Cerebellar cortex (tissue), 1 donor: ENCODE data around the gene KRTAP4-11.
"Not testable (repeated sequence)": the region's sequence is repeated elsewhere in the genome, so short reads cannot be mapped to it uniquely, and the experiment has no call there.

Experiments
- DNase-seq: peaks from one replicate; pipeline ENCODE4 v3.0.0-alpha.2; 2015; ENCODE audit warnings: low spot score

KRTAP4-11 gene

GRCh38 chr17:41117846-41118386 is at the start of gene KRTAP4-11:
Gene KRTAP4-11, minus strand, starts transcription at chr17:41118373. Its CDS starts 58 bp downstream, at chr17:41118315.
- not testable (repeated sequence) for DNase-seq

GRCh38 chr17:41167561-41167960 is 49.4 kb upstream of the KRTAP4-11 start:
- no peak for DNase-seq

DNA sequence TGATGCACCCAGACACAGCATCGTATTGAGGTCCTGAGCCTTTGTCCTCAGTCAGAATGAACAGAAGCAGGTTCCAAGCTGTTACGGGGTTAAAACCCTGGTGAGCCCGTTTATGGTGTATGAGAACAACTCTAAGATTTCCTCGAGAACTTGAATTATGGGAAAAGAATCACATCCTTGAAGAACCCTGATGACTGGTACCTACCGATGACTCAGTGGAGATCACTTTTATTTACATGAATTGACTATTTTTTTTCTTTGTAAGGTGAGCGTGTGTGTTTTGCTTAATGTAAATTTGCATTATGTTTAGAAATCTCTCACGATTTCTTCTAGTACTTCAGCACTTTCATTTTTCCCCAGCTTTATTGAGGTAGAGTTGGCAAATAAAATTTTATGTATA is 45.7 kb upstream of the KRTAP4-11 start:
- DNase-seq = no peak

DNA sequence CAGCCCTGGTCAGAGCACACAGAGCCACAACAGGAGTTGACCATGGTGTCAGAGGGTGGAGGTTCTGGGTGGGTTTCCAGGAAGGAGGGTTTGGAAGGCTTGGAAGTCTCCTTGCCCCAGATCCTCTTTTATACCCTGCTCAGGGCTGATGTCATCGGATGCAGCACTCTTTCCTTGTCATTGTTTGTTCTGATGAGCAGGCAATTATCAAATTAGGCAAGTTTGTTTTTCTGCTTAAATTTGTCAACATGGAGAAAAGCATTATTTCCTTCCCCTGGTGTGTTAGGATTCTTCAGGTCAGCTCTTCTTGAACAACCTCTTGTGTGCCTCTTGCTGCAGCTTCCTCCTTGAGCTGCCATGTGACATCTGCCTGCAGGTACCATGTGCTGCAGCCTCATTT is 42.5 kb upstream of the KRTAP4-11 start, which contains the start of gene KRTAP4-4:
Gene KRTAP4-4 (minus strand): TSS at position 101 of the 400 bp plus-strand sequence. CDS start 57 bp downstream, at position 44.
- no peak for DNase-seq

DNA sequence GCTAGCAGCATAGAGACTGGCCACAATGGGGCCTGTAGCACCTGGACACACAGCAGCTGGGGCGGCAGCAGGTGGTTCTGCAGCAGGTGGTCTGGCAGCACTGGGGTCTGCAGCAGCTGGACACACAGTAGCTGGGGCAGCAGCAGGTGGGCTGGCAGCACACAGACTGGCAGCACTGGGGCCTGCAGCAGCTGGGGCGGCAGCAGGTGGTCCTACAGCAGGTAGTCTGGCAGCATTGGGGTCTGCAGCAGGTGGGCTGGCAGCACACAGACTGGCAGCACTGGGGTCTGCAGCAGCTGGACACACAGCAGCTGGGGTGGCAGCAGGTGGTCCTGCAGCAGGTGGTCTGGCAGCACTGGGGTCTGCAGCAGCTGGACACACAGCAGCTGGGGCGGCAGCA is 42.0 kb upstream of the KRTAP4-11 start:
- not testable (repeated sequence) for DNase-seq

- DNase-seq = no peak
Measured at GRCh38 chr17:41153856-41154255, 35.7 kb upstream of the KRTAP4-11 start.

DNA sequence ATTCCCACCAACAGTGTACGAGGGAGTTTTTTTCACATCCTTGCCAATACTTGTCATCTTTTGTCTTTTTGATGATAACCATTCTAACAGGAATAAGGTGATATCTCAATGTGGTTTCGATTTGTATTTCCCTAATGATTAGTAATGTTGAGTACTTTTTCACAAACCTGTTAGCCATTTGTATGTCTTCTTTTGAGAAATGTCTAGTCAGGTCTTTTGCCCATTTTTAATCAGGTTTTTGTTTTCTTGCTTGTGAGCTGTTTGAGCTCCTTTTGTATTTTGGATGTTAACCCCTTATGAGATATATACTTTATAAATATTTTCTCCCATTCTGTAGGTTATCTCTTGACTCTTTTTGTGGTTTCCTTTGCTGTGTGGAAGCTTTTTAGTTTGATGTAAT is 33.4 kb upstream of the KRTAP4-11 start:
- DNase-seq = no peak

GRCh38 chr17:41150026-41150425 is 31.9 kb upstream of the KRTAP4-11 start:
- DNase-seq = no peak

- DNase-seq = no peak
Measured at GRCh38 chr17:41149652-41149985, 31.4 kb upstream of the KRTAP4-11 start, which contains the start of gene KRTAP4-5. Gene KRTAP4-5, minus strand, starts transcription at chr17:41149825. Its CDS starts 58 bp downstream, at chr17:41149767.

DNA sequence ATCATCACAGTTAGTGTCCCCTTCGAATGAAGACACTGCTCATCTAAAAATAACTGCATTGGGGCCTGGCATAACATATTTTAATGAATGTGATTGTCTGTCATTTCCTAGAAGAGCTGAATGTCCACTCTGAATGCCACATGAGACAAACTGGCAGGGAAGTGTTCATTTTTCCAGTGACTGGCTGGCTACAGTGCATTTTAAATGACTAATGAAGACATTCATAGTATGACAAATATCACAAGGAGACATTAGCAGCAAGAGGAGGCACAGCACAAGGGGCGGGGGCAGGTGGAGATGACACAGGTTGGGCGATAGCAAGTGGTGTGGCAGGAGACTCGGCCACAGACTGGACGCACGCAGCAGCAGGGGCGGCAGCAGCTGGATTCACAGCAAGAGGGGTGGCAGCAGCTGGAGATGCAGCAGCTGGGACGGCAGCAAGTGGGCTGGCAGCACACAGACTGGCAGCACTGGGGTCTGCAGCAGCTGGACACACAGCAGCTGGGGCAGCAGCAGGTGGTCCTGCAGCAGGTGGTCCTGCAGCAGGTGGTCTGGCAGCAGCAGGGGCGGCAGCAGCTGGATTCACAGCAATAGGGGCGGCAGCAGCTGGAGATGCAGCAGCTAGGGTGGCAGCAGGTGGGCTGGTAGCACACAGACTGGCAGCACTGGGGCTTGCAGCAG is 30.9 kb upstream of the KRTAP4-11 start:
- not testable (repeated sequence) for DNase-seq

- DNase-seq = no peak
Measured at GRCh38 chr17:41147531-41148204, 29.5 kb upstream of the KRTAP4-11 start.

GRCh38 chr17:41145261-41145660 is 27.1 kb upstream of the KRTAP4-11 start:
- DNase-seq = no peak

DNA sequence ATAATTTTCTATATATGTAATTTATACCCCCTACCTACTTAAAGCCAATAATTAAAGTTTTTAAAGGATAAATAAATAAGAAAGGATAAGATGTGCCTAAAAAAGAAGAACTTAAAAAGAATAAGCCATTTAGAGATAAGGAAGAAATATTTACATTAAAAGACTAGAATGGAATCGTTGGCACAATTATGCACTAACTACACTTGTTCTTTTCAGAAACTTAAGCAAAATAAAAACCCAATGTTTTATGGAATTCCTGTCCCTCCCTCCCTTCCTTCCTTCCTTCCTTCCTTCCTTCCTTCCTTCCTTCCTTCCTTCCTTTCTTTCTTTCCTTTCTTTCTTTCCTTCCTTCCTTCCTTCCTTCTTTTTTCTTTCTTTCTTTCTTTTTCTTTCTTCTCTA is 26.7 kb upstream of the KRTAP4-11 start:
- DNase-seq = no peak

- DNase-seq = no peak
Measured at GRCh38 chr17:41141361-41141760, 23.2 kb upstream of the KRTAP4-11 start.

- no peak for DNase-seq
Measured at GRCh38 chr17:41140360-41141131, 22.4 kb upstream of the KRTAP4-11 start, which contains the start of gene KRTAP4-6. Gene KRTAP4-6, minus strand, starts transcription at chr17:41140544. Its CDS starts 57 bp downstream, at chr17:41140487.

GRCh38 chr17:41139865-41140264 is 21.7 kb upstream of the KRTAP4-11 start:
- DNase-seq = not testable (repeated sequence)

DNA sequence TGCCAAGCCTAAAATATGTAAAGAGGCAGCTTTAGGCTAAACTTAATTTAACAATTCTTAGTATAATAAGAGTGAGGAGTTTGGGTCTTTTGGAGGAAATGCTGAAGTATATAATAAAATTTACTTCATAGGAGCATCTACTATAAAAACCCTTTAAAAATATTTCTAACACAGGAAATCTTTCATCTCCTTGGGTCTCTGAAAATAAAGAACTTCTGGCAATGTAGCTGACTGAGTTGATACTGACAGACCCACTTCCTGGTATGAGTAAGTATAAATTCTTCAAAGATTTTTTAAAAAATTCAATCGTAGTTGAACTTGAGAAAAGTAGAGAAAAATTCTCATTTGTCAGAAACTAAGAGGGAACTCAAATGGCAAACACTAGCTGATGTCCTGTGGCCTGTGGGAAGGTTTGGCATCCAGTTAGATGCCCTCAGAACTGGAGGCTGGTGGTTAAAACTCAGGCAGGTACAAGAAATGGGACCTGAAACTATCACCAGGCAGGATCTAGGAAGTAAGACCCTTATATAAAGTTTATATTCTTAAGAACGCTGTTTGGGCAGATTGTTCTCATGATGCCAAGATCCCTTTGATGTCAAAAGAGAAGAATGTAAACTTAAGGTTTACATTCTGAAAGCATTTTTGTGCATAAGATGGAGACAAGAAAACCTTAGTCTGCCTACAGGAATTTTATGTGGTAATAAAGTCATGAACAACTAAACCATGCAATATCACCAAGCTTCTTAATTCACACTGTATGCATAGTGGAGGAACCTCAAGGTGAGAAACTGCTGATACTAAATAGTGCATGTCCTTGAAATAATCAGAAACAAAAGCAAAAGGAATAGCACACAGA is 15.9 kb upstream of the KRTAP4-11 start:
- no peak for DNase-seq

DNA sequence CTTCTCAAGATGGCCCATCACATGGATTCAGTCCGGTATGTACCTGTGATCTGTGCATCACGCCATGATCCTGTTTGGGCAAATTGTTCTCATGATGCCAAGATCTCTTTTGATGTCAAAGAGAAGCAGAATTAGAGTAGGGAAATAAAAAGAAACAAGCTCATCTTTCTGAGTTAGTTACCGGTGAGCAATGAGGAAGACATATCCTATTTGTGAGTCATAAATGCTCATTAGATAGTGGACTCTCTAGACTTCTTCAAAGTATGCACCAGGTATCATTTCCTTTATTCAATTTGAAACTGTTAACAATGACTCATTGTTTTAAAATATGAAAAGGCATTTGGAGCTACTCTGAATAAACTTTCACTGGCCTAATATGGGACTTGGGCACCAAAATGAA is 13.8 kb upstream of the KRTAP4-11 start:
- no peak for DNase-seq

DNA sequence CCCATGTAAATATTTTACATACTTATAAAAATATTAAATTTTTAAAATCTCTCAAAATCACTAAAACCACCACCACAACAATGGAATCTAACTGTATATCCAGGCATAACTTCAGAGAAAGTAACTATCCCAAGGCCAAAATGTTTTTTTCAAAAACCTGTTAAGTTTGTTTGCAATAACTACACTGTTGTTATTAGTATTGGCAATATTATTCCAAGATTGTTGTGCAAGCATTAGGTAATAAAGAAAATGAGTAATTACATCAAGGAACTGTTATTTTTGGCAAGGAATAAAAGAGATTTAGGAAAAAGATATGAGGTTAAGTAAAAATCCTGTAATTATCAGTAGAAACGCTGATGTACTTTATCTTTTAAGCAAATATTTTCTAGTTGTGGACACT is 9.2 kb upstream of the KRTAP4-11 start:
- DNase-seq = no peak

DNA sequence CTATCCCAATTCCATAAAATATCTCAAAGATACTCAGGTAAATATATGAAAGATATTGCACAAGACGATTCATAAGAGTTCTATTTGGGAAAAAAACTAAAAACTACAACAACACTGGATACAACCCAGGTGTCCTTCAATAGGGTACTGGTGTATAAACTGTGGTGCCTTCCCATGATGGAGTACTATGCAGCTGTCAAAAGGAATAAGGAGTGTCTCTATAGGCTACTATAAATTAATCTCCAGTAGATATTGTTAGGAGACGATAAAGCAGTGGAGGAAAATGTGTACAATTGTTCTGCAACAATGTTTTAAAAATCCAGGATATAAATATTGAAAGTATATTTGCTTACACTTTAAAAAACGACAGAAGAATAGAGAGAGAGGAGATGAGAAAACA is 8.2 kb upstream of the KRTAP4-11 start:
- DNase-seq = no peak

GRCh38 chr17:41125064-41125463 is 6.9 kb upstream of the KRTAP4-11 start:
- DNase-seq = no peak
